ENCODE results near the gene ITGA3.

The ITGA3 gene

DNA sequence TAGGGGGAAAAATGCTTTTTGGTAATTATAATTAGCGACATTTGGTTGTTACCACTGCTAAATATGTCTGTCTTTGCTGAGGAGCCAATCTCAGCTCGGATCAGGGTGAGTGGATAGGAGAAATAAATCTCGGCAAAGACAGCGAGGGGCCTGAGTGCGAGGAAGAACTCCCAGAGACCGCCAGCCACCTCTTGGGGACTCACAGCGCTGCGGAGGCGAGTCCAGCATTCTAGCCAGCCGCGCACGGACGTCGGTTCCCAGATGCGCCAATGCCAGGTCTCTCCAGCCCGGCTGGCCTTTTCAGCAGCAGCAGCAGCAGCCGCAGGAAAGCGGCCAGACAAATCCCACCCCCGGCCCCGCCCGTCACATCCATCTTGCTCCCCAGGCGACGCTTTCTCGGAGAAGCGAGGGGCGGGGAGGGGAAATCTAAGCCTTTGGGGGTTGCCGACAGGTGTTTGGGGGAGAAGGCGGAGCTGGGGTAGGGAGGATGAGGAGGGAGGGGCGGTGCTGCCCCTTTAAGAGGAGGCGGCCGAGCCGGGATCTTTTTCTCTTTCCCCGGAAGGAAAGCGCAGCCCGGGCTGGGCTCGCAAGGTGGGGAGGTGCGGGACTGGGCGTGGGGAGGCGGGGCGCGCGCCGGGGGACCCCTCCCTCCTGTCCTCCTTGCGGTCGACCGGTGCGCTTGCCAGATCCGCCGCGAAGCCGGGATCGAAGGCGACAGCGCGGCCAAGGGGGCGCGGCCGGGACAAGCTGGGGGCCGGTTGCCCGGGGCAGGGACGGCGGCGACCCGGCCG lies at the start of gene ITGA3:
ITGA3 (plus strand) TSS at position 685 of the 791 bp plus-strand sequence. CDS start 330 bp downstream, outside the sequence.
- DNase-seq (ENCODE audit: low read depth), result peak; percentile 85

GRCh38 chr17:50009282-50009681 lies 46.6 kb upstream of the ITGA3 start:
- DNase-seq (ENCODE audit: low read depth), result no peak

GRCh38 chr17:50013079-50013478 lies 42.8 kb upstream of the ITGA3 start:
- DNase-seq (ENCODE audit: low read depth), result no peak

GRCh38 chr17:50014471-50015088 lies 41.3 kb upstream of the ITGA3 start:
- no peak for DNase-seq (ENCODE audit: low read depth)

GRCh38 chr17:50015146-50015545 lies 40.8 kb upstream of the ITGA3 start:
- no peak for DNase-seq (ENCODE audit: low read depth)

- no peak for DNase-seq (ENCODE audit: low read depth)
These were observed 37.0 kb upstream of the ITGA3 start for GRCh38 chr17:50018909-50019308.

DNA sequence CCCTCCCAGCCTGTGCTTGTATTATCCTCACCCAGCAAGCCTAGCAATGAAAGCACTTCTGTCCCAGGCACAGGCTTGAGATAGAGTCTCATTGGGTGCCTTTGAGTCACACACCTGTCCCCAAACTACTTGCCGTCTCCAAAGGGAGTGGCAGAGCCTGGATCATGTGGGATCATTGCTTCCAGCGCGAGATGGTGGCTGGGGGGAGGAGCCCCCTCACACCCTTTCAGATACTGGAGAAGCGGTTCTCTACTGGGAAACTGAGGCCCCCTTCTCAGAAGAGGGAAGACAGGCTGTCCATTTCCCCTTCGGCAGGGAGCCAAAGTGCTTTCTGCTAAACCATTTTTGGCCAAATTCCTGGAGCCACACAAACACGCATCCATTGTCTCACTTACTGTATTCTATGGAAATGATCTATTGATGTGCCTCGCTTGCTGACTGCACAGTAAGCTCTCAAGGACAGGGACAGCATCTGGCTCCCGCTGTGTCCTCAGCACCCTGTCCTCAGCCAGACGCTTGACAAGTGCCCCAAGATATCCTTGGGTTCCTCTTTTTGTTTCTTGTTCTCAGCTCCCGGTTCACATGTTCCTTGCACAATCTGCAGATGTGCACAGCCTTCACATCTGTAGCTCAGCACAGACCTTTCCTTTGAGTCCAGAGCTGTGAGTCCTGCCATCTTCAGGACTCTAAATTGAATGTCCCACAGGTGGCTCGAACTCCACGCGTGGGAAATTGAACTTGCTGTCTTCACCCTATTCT lies 34.9 kb upstream of the ITGA3 start:
- no peak for DNase-seq (ENCODE audit: low read depth)

DNA sequence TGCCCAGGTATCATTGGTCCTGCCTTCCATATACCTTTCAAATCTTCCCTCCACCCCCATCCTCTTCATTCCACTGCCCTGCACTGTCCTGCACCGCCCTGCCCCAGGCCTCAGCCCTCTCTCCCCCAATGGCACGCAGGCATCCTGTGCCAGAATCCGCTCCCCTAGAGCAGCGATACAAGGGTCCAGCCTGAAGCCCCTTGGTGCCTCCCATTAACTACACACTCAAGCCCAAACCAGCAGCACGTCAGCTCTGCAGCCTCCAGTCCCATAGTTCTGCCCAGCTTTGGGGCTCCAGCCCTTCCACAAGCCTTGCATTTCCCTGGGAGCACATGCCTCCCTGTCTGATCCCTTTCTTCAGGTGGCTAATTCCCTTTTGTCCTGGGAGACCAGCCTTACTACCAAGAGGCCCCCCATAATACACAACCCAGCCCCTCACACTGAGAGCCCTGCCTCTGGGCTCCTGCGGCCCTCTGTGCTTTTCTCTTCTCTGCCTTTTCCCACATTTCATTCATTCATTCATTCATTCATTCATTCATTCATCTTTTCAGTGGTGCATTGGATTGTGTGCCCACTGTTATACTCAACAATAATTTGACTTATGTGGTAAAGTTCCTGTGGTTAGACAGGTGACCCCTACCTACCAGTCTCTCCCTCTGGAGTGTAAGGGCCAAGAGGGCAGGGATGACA lies 34.1 kb upstream of the ITGA3 start:
- DNase-seq (ENCODE audit: low read depth), result no peak

DNA sequence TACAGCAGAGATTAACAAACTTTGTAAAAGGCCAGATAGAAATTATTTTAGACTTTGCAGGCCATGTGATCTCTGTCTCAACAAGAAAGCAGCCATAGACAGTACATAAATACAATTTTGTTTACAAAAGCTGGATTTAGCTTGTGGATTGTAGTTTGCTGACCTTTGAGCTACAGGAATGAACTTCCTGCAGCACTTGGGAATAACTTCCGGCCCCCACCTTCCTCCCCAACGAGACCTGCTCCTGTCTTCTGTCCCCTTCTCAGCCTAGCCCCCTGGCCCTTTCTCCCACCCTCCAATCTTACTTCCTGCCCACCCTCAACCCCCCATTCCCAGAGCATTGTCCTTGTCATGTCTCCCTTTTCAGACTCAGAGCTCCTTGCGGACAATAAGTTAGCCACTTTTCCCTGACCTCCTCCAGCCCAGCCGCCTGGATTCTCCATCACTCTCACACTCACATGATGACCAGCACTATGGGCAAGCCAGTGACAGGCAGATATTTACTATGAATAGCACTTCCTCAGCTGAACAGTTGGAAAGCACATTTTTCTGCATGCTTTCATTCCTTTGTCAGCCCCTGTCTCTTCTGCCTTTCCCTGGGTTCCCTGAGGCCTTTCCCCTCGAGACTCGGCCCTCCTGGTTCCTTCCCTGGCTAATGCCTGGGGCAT lies 33.3 kb upstream of the ITGA3 start:
- DNase-seq (ENCODE audit: low read depth), result no peak

- no peak for DNase-seq (ENCODE audit: low read depth)
These were observed 32.4 kb upstream of the ITGA3 start for GRCh38 chr17:50023520-50023919.

DNA sequence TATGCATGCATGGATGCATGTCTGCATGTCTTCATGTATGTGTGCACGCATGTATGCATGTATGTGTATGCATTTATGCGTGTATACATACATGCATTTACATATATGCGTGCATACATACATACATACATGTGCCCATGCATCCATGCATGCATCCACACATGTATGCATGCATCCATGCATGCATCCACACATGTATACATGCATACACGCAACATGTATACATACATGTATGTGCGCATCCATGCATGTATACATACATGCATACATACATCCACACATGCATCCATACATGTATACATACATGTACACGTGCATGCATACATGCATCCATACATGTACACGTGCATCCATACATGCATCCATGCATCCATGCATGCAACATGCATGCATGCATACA lies 31.1 kb upstream of the ITGA3 start:
- no peak for DNase-seq (ENCODE audit: low read depth)

DNA sequence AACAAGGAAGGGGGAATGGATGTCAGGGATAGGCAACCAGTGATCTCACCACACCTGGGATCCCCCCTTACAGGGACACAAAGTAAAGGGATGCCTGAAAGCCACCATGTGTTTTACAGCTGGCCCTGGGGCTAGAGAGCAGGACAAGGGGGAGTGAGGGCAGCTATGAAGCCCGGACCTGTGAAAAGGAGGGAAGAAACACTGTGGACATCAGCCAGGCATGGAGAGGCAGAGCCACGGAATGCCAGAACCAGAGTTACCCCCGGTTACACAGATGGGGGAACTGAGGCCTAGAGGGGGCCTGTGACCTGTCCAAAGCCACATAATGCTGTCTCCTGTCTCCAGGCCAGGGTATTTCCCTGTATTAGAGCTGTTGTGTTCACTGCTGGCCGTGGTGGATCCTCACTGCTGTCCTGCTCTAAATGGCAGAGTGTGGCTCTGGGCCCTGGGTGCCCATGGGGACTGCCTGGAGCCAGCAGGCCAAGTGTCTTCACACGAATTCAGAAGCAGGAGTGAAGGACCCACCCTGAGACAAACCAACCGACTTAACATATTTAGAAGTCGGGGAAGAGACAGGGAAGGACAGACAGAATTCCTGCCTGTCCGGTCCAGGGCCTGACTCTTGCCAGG lies 29.7 kb upstream of the ITGA3 start:
- DNase-seq (ENCODE audit: low read depth), result no peak

DNA sequence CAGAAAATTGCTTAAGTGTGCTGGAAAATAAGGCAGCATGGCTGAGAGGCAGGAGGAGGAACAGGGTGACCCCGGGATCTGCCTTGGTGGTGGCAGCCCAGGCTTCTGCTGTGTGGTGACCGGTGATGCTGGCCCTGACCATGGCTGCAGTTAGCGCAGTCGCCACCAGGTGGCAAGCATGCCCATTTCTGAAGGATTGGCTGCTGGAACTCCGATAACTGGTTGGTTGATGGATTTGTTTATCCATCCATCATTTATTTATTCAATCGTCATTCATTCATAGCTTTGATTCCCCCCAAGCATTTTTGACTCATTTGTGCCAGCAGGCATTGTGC lies 29.1 kb upstream of the ITGA3 start:
- DNase-seq (ENCODE audit: low read depth), result peak; percentile 70

DNA sequence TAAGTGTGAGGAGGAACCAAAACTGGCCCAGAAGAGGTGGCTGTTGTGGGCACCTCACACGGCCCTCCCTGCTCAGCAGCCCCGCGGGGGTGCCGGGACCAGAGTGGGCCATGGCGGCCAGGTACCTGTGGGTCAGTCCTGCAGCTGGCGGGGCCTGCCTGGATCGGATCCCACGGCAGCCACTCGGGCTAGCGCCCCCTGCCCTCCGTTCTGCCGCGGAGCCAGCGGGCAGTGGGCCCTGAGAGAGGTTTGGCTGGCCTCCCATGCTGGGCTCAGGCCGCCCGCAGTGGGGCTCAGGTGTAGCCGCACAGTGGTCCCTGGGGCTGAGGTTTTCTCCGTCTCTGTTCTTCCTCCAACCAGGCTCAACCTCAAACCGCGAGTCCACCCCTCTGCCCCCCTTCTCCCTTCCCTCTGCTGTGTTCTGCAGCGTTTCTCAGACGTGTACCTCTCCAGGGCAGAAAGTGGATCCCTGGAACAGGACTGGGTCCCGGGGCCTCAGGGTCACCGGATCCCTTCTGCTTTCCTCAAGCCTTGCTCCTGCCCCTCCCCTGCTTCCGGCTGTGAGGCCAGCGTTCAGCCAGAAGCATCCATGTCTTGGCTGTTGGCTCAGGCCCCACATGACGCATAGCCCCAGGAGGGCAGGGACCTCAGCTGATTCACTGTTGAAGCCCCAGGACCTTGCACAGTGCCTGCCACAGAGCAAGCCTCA lies 28.6 kb upstream of the ITGA3 start:
- DNase-seq (ENCODE audit: low read depth), result peak; percentile 96

- DNase-seq (ENCODE audit: low read depth), result peak; percentile 86
These were observed 27.8 kb upstream of the ITGA3 start for GRCh38 chr17:50027881-50028735.

- DNase-seq (ENCODE audit: low read depth), result no peak
These were observed 27.2 kb upstream of the ITGA3 start for GRCh38 chr17:50028736-50029120.

DNA sequence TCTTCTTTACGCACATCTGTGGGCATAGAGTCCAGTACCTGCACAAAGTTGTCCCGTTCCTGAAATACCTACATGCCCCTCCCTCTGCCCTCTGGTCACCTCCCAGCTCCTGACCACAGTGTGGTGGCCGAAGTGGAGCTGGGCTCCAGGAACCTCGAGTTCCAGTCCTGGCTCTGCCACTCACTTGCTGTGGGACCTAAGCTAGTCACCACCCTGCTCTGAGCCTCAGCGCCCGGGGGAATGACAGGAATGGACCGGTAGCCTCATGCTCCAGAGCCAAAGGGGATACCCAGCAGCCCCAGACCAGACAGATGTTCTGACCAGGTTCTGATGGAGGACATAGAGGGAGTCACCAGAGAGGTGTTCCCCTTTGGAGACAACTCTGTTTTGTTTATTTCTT lies 26.7 kb upstream of the ITGA3 start:
- no peak for DNase-seq (ENCODE audit: low read depth)

GRCh38 chr17:50033316-50033715 lies 22.6 kb upstream of the ITGA3 start:
- DNase-seq (ENCODE audit: low read depth), result peak; percentile 66

GRCh38 chr17:50034498-50035364 lies 21.2 kb upstream of the ITGA3 start:
- no peak for DNase-seq (ENCODE audit: low read depth)
